GM12892 (cell line): ENCODE measurements around the gene HECTD3.
A peak's percentile ranks its signal among the peaks of the same experiment; 100 is the strongest.

Source experiments
- DNase-seq: peaks from one replicate; pipeline ENCODE4 v3.0.0; 2011; ENCODE audit not compliant: insufficient read length
- FAIRE-seq: peaks from 2 replicates; lab custom pipeline; 2011; peaks lifted over from hg19 to GRCh38; lab: Jason Lieb, UNC
- POLR2A ChIP-seq: IDR thresholded peaks from 2 replicates; pipeline ENCODE4 v1.6.1; 2011; ENCODE audit warnings: low read depth, low read length, control low read depth
- POLR2AphosphoS5 ChIP-seq: IDR thresholded peaks from 2 replicates; pipeline ENCODE4 v1.6.1; 2011; ENCODE audit warnings: low read depth, low read length, control low read depth
- TAF1 ChIP-seq: IDR thresholded peaks from 2 replicates; pipeline ENCODE4 v1.6.1; 2011; ENCODE audit warnings: low read depth, mild to moderate bottlenecking, control low read depth, low read length, borderline replicate concordance

Gene HECTD3

GRCh38 chr1:45013551-45014209 lies 2.6 kb upstream of the HECTD3 start:
- TF ChIP-seq TAF1 (no peak), POLR2A (no peak), POLR2AphosphoS5 (no peak)
- FAIRE-seq (no peak), DNase-seq (no peak)

GRCh38 chr1:45012639-45013278 lies 1.6 kb upstream of the HECTD3 start:
- no peak for TF ChIP-seq POLR2A
- TF ChIP-seq POLR2AphosphoS5: no peak
- TF ChIP-seq TAF1: no peak
- DNase-seq (no peak), FAIRE-seq (no peak)

- FAIRE-seq (peak; percentile 95), DNase-seq (peak; percentile 84)
- TF ChIP-seq POLR2AphosphoS5: peak; percentile 78
- TF ChIP-seq POLR2A: peak; percentile 82
- TF ChIP-seq TAF1: no peak
Measured at GRCh38 chr1:45011837-45012638, 914 bp upstream of the HECTD3 start, which contains the start of gene UROD. TSS of gene UROD (plus strand) at chr1:45012254. CDS start at chr1:45012266, 12 bp downstream.

- no peak for DNase-seq
- FAIRE-seq: peak; percentile 30
- TF ChIP-seq POLR2A (no peak), POLR2AphosphoS5 (no peak), TAF1 (no peak)
Measured at GRCh38 chr1:45009956-45010854, 919 bp downstream of the HECTD3 start.

GRCh38 chr1:45009296-45009865 lies 1.7 kb downstream of the HECTD3 start:
- DNase-seq (no peak), FAIRE-seq (no peak)
- TF ChIP-seq POLR2AphosphoS5 (no peak), POLR2A (no peak), TAF1 (no peak)

- no peak for DNase-seq
- no peak for FAIRE-seq
- TF ChIP-seq POLR2AphosphoS5: no peak
Measured at GRCh38 chr1:45008516-45008915, 2.6 kb downstream of the HECTD3 start.

GRCh38 chr1:45008076-45008475 lies 3.0 kb downstream of the HECTD3 start:
- FAIRE-seq: no peak
- no peak for DNase-seq
- TF ChIP-seq TAF1 (no peak), POLR2AphosphoS5 (no peak), POLR2A (no peak)

- DNase-seq: no peak
- no peak for TF ChIP-seq POLR2A
- TF ChIP-seq TAF1: no peak
- no peak for TF ChIP-seq POLR2AphosphoS5
- no peak for FAIRE-seq
Measured at GRCh38 chr1:45007311-45007710, 3.8 kb downstream of the HECTD3 start.

GRCh38 chr1:45005761-45006160 lies 5.4 kb downstream of the HECTD3 start:
- TF ChIP-seq POLR2AphosphoS5 (no peak), POLR2A (no peak), TAF1 (no peak)
- FAIRE-seq (no peak), DNase-seq (no peak)

- TF ChIP-seq POLR2AphosphoS5: no peak
- no peak for TF ChIP-seq TAF1
- no peak for TF ChIP-seq POLR2A
- DNase-seq: no peak
- FAIRE-seq: no peak
Measured at GRCh38 chr1:45004281-45004920, 6.7 kb downstream of the HECTD3 start.
